Stimulated activated CD4-positive, alpha-beta T cell treated with anti-CD3 and anti-CD28 coated beads, Interleukin-1b, Interleukin-23, amount 100 ng/mL, for 48 hours (primary cell): ENCODE measurements around the gene YIPF7.

ENCODE experiments used
- DNase-seq: peaks from one replicate; pipeline ENCODE4 v3.0.0-alpha.2; 2020

The YIPF7 gene

DNA sequence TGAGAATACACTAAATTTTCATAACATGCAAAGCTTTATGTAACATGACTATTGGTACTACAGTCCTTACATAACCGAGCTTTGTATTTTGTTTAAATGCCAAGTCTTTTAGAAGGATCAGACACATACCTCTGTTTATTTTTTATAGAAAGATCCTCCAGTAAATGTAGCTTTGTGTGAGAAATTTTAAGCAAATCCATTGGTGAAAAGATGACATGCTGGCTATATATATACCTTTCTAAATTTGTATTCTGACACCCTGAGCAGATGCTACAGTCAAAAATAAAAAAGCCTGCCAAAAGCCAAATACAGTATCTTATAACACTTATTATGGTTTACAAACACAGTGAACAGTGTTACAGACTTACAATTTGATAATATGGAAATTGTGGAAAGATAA is at the start of gene YIPF7:
Gene YIPF7, minus strand, starts transcription at position 201 of the 400 bp plus-strand sequence. CDS start 1,525 bp downstream, outside the sequence.
- no peak for DNase-seq

DNA sequence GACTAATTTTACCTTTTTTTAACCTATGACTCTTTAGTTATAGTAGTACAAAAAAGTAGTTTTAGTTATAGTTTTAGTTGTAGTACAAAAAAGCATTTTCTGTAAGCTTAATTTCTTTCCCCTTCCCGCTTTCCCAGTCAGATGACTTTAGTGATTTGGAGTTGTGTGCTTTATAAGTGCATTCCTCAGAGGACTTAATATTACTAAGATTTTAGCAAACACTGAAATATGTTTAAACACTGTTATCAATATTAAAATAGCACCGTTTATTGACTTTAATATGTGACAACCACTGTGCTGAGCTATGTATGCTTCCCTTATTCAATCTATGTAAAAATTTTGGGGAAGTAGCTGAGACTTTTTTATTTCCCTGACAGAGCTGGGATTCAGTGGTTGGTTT is 49.6 kb upstream of the YIPF7 start:
- no peak for DNase-seq

DNA sequence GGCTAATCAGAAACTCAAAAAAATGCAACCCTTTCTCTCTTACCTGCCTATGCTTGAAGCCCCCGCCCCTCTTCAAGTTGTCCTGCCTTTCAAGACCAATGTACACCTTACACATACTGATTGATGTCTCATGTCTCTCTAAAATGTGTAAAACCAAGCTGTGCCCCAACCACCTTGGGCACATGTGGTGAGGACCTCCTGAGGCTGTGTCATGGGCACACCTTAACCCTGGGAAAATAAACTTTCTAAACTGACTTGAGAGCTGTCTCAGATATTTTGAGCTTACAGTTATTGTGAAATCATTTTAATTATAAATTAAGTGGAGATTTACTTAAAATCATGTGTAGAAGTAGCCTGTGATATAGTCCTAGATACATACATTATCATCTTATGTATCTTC is 49.0 kb upstream of the YIPF7 start:
- DNase-seq: no peak

DNA sequence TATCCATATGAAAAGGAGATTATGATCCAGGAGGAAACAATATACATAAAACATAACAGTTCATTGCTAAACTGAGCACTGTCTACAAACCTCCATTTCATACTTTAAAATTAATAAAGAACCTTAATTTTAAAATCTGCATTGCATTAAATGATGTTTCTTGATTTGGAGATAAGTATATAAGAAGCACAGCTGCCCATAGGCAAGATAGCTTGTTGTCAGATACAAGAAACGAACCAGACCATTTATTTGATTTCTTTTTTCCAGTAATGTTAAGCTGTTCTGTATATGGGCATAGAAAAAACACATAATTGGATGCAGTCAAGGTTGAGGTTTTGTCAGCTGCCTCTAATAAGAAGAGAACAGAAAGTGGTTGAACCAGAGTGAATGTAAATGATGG is 33.2 kb upstream of the YIPF7 start:
- DNase-seq: no peak

DNA sequence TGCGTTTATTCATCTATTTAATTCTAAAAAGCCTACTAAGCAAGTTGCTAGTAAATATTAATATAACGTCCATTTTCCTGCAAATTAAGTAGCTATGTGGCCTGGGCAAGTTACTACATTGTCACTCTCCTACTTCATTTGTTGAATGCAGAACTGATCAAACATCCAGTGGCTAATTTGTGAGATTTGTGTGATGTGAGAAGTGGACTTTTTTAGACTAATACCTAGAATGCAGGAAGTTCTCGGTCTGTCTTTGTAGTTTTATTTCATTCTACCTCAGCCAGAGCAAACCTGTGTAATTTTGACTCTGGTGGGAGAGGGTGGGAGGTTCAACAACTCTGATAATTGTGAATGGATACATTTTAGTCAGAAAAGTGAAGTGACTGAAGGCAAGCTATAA is 27.6 kb upstream of the YIPF7 start:
- no peak for DNase-seq

DNA sequence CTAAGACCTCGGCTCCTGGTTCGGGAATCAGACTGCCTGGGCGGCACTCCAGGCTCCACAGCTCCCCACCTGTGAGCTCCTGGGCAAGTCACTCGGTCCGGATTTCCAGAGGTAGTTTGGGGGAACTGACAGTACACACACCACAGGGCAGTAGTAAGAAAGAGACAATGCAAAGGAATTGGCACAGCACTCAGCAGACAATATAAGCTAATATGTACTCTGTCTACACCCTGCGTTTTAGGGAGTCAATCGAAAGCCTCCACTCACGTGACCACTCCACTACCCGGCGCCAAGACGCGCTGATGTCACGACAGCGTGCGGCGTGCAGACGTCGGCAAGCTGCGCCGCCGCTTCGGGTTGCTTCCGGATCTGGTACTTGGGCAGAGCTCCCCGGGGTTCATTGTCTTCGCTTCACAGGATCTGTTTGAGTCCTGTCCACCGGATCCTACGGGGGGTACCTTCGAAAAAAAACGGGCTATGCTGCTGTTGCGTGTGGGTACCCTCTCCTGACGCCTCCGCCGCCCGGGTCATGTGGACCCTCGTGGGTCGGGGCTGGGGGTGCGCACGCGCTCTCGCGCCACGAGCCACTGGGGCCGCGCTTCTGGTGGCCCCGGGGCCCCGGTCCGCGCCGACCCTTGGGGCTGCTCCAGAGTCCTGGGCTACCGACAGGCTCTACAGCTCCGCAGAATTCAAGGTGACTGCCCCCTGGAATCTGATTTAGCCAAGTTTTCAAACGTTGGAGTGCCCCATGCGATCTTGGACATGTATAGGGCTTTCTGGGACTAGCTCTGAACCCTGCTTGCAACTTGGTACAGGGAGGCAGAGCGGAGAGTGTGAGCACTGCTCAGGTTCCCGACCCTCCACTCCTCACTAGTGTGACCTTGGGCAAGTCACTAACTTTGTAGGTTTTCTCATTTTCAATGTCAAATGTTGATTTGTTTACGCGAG is 26.9 kb upstream of the YIPF7 start, which contains the start of gene GUF1:
Gene GUF1, plus strand, starts transcription at position 327 of the 948 bp plus-strand sequence. Its CDS starts 203 bp downstream, at position 530.
- DNase-seq: peak; percentile 89

DNA sequence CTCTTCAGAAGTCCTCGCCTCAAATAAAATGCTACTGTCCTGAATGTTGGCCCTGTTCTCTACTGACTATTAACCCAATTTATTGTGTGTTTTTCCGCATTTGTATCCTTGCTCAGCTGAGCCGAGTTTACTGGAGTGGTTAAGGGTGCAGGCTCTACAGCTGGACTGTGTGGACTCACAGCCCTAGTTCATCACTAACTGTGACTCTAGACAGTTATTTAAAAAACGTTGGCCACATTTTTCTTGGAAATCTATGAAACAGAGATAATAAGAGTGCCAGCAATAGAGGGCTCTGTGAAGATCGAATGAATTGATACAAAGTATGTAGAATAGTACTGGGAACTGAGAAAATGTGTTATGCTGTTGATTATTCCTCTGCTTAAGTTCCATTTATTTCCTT is 23.9 kb upstream of the YIPF7 start:
- DNase-seq: no peak

DNA sequence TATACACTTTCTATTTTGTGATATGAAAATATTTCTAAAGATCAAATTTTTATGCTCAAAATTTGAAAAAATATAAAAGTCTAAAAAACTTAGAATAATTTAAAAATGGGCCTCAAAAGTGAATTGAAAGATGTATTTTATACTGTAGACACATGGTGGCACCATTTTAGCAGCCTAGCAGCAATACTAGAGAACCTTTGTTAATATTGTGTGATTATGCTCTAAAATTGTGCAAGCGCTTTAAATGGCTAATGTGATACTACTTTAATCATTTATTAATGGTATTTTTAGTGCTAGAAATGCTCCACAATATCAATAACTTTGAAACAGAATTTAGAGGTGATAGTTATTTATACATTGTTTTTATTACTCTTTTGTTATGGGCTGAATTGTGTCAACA is 23.0 kb upstream of the YIPF7 start:
- no peak for DNase-seq

DNA sequence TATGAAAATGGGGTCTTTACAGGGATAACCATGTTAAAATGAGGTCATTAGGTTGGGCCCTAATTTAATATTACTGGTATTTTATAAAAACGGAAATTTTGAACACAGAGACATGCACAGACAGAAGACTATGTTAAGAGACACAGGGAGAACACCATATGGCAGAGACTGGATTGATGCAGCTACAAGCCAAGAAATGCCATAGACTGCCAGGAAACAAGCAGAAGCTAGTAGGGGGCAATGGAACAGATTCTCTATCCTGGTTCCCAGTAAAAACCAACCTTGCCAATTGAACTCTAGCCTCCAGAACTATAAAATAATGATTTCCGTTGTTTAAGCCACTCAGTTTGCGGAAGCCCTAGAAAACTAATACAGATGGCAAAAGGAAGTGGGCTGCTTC is 20.2 kb upstream of the YIPF7 start:
- DNase-seq: no peak

DNA sequence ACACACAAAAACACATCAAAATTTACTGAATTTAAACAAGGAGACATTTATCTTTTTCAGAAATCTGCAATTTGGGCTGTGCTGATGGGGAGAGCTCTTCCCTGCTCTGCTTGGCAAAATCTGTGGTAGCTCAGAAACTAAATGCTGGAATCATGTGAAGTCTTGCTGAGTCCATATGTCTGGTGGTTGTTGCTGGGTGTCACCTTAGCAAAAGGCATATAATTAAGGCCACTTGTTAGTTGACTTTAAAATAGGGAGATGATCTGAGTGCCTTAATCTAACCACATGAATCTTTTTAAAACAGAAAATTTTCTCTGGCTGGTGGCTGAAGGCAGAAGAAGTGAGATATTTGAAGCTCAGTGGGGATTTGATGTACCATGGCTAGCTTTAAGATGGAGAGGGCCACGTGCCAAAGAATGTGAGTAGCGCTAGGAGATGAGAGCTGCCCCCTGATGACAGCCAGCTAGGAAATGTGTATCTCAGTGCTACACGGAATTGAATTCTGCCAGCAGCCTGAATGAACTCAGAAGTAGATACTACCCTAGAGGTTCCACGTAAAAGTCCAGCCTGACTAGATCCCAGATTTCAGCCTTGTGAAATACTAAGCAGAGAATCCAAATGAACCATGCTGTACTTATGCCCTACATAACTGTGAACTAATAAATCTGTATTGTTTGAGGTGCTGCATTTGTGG is 19.2 kb upstream of the YIPF7 start:
- no peak for DNase-seq

DNA sequence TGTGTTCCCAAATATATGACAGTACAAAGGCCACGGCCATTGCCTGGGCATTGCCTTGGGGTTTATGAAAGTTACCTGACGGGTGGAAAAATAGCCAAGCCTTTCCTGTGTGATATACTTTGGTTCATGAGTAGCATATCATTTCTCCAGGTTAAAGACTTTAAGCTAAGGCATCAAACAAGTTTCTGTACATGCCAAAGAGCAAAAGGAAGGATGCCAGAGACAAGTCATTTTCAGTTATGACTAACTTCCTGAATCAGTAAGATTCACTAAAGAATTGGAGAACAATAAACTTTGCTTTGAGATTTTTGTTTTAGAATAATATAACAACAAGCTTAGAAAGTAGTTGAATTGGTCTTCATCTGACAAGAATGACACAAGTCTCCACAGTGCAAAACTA is 17.1 kb upstream of the YIPF7 start:
- no peak for DNase-seq

DNA sequence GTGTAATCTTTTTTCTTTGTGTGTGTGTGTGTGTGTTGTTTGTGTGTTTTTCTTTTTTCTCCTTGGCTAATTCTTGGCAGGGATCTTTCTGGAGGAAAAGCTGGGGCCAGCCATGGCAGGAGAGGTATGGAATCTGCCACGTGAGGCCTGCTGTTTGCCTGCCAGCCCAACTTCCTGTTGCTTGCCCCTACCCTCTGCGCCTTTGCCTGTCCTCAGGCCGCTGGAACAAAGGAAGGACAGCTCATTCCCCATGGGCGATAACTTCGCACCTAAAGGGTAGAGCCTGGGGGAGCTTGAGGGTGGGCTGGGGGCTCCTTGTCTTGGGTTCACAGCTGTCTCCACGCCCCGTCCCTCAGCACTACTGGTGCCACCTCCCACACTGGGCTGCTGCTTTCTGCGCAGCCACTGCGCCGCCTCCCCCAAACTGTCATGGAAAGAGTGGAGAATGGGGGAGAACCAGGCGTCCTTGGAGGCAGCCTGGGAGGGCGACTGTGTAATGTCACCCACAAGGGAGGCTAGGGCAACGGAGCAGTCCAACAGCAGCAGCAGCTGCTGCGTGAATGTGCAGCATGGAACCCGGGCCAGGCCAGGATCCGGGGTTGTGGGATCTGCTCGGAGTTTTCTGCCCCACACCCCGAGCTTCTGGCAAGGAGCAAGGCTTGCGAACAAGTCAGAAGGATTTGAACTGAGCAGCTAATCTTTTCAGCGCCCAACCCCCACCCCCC is 12.3 kb upstream of the YIPF7 start:
- DNase-seq: no peak

DNA sequence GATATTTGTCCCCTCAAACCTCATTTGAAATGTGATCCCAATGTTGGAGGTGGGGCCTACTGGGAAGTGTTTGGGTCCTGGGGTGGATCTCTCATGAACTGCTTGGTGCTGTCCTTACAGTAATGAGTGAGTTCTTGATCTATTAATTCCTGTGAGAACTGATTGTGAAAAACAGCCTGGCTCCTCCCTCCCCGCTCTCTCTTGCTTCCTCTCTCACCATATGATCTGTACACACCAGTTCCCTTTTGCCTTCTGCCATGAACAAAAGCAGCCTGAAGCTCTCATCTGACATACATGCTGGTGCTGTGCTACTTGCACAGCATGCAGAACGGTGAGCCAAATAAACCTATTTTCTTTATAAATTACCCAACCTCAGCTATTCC is 11.2 kb upstream of the YIPF7 start:
- DNase-seq: no peak

DNA sequence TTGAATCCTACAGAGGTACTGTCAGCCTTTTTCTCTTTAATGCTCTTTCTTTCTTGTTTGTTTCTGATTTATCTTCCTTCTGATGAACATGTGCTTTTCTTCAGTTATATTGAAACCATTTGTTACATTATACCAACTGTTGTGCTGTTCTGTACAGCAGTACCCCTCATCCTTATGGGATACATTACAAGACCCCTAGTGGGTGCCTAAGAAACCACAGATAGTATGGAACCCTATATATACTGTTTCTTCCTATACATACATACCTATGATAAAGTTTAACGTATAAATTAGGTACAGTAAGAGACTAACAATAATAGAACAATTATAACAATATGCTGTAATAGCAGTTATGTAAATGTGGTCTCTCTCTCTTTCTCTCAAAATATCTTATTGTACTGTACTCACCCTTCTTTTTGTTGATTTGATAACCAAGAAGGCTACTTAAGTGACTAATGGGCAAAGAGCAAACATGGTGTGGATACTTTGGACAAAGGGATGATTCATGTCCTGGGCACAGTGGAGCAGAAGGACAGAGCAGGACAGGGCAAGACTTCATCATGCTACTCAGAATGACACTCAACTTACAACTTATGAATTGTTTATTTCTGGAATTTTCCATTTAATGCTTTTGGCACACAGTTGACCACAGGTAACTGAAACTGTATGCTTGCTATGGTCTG is 10.7 kb upstream of the YIPF7 start:
- DNase-seq: no peak

DNA sequence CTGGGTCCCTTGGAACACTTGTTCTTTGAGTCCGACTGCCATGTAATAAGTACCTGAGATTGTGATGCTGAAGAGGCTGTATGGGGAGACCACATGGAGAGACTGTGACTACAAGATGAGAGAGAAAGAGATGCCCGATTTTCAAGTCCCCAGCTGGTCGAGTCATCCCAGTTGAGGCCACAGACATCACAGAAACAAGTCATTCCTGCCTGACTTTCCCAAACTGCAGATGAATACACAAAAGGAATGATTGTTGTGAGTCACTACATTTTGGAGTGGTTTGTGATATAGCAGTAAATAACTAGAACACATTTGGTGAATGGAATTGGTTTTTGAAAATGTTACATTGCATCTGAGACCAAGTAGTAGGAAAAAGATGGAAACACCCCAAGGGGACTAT is 9.0 kb upstream of the YIPF7 start:
- no peak for DNase-seq

DNA sequence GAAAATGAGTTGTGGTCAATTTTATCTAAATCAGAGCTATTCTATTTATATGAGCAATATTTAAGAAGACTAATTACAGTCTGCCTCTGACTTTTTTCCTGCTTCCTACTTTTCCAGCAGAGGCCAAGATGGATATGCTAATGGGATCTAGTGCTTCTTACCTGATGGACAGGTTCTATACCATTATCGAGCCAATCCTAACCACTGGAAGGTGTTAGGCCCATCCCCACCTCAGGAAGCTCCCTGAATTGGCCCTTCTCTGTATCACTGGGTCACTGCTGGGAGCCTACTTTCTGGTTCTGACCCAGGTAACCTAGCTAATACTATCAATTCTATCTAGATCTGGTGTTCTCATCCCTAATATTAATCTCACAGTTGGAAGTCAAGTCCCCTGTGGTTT is 577 bp upstream of the YIPF7 start:
- DNase-seq: no peak

DNA sequence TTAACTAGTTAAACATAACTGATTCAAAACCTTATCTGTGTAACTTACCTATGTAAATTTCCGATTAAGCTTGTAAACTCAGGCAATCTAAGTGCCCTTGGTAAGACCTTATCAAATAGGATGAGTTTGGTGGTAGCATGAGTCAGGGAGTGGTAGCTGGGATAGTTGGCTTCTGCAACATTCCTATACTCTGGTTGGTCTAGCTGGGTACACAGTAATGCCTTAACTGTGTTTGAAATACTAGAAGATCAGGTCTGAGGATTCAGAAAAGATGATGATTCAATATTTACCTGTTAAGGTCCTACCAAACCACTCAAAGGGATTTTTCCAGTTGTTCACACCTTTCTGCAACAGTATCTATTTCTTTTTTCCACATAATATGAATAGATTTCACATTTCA is 5.3 kb downstream of the YIPF7 start:
- DNase-seq: no peak

DNA sequence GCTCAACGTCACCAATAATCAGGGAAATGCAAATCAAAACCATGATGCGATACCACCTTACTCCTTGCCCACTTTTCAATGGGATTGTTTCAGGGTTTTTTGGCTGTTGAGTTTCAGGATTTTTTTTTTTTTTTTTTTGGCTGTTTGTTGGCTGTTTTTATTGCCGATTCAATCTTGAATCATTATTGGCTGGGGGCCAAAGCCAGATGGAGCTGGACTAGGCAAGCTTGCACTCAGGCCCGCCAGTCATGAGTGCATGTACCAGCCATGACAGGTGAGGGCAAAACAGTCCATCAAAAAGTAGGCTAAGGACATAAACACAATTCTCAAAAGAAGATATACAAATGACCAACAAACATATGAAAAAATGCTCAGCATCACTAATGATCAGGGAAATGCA is 13.3 kb downstream of the YIPF7 start:
- DNase-seq: no peak

DNA sequence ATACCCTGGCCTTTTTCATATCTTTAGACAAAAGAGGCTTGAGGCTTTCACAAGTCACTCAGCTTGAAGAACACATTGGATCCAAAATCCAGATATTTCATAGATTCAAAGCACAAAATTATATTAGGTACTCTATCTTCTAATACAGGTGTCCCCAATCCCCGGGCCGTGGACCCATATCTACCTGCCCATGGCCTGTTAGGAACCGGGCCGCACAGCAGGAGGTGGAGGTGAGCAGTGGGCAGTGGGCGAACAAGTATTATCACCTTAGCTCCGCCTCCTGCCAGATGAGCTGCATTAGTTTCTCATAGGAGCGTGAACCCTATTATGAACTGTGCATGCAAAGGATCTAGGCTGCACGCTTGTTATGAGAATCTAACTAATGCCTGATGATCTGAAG is 18.7 kb downstream of the YIPF7 start:
- no peak for DNase-seq

DNA sequence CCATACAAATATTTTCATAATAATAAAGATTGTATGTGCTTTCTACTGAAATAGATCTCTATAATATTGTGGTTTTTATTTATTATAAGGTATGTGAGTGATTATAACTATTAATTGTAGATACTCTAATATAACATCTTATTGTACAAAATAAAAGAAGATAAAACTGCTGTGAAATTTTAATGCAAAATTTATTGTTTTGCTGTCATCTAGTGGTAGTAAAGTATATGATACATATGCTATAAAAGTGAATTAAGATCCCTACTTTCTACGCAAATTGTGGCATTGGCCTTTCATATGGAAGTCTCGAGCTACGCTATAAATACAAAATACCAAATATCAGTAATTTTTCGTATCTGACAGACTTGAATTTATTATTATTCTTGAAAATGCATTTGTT is 19.3 kb downstream of the YIPF7 start:
- no peak for DNase-seq

DNA sequence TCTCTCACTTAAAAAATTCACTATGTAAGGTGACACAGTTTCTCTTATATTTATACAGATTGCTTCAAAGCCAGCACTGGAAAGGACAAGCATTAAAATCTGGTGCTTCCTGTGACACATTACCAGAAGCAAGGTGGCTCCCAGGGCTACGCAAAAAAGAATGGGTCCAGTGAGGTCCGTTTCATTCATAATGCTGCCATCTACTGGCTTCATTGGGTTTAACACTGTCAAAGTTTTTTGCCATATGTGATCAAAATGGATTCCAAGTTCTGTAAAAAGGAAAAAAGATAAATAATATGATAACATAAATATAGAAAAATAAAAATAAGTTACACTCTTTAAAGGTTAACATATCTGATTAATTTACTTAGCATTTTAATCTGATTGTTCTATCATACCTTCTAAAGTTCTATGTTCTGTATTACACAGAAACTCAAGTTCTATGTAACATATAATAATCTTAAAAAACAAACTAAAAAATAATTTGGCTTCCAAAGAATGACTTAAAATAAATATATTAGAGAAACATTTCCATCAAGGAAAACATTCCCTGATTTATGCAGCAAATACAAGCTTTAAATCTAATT is 22.1 kb downstream of the YIPF7 start:
- peak; percentile 25 for DNase-seq

DNA sequence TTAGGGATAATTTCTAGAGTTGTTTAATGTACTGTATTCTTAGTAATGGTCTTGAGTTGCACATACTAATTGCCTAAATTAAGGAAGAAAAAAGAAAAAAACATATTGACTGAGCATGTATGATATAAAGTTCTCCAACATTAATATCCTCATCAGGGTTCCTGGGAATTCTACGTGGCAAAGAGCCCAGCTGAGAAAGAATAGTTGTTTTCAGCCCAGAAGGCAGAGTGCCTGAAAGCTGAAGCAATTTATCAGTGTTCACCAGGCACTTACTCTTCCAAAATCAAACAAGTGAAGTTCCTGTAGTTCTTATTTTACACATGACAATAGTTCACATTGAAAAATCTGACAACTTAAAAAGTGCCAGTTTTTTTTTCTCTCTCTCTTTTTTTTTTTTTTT is 27.7 kb downstream of the YIPF7 start:
- DNase-seq: no peak

DNA sequence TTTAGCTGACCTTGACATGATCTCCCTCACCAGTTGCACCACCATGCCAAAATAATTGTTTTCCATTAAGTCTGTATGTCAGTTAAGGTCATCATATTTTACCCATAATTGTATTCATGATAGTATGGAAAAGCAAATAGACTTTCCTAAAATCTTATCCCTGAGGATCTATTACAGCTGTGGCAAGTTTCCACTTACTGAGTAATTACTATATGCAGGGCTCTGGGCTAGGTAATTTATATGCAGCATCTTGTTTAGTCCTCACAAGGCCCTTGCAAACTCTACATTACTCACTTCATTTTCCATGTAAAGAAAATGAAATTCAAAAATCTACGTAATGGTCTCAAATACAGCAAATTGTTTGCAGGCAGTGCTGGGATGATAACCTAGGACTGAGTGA is 34.8 kb downstream of the YIPF7 start:
- no peak for DNase-seq
